Effector memory CD8-positive, alpha-beta T cell (primary cell): Measurements from ENCODE around the gene AKAP17A.

ENCODE experiments used
- ATAC-seq: fragments of 150-1000 bp; cut with Tn5 transposase; replicated peaks from 2 replicates; pipeline ENCODE4 v1.10.0; 2021; ENCODE audit warnings: mild to moderate bottlenecking, moderate library complexity
- DNase-seq, 3 experiments: peaks; one replicate each; pipeline ENCODE4 v3.0.0; 2021
- H3K27ac Mint-ChIP-seq, 2 donors: one replicate each; pipeline ENCODE4 v1.8.0; 2022; ENCODE audit warnings: mild to moderate bottlenecking in 2 of 2, mixed read lengths in 2 of 2, moderate library complexity in 2 of 2
- H3K27me3 Mint-ChIP-seq, 2 donors: one replicate each; pipeline ENCODE4 v1.8.0; 2022; ENCODE audit warnings: mixed read lengths in 2 of 2
- H3K36me3 Mint-ChIP-seq: one replicate; pipeline ENCODE4 v1.8.0; 2022; ENCODE audit warnings: mild to moderate bottlenecking, moderate library complexity, mixed read lengths; ENCODE audit not compliant: insufficient read depth
- H3K4me1 Mint-ChIP-seq, 2 donors: one replicate each; pipeline ENCODE4 v1.8.0; 2022; ENCODE audit warnings: low read depth in 2 of 2, mixed read lengths in 2 of 2
- H3K4me3 Mint-ChIP-seq, 2 donors: one replicate each; pipeline ENCODE4 v1.8.0; 2022; ENCODE audit warnings: mild to moderate bottlenecking in 2 of 2, mixed read lengths in 2 of 2, moderate library complexity in 2 of 2
- H3K9me3 Mint-ChIP-seq, 2 donors: one replicate each; pipeline ENCODE4 v1.8.0; 2022; ENCODE audit warnings: mixed read lengths in 2 of 2

AKAP17A gene

GRCh38 chrX:1646009-1646408, 54.6 kb downstream of the AKAP17A start:
- H3K36me3 Mint-ChIP-seq: no peaks in the 10 kb centered on the region
- H3K27me3 Mint-ChIP-seq: peaks cover 47 to 51% of the 10 kb centered on the region in 2 donors
- H3K9me3 Mint-ChIP-seq: no peaks in the 10 kb centered on the region
- H3K27ac Mint-ChIP-seq: no peak overlapping the region
- H3K4me1 Mint-ChIP-seq: peaks cover 3% of the 10 kb centered on the region in 2 donors
- DNase-seq (no peak), ATAC-seq (no peak)
- no peak overlapping the region for H3K4me3 Mint-ChIP-seq

- DNase-seq: no peak
- no peaks in the 10 kb centered on the region for H3K36me3 Mint-ChIP-seq
- ATAC-seq: no peak
- no peak overlapping the region for H3K27ac Mint-ChIP-seq
- H3K9me3 Mint-ChIP-seq: no peaks in the 10 kb centered on the region
- H3K27me3 Mint-ChIP-seq: peaks cover 28 to 29% of the 10 kb centered on the region in 2 donors
- H3K4me1 Mint-ChIP-seq: peaks cover 7% of the 10 kb centered on the region in 2 donors
- H3K4me3 Mint-ChIP-seq: no peak overlapping the region
Measured at GRCh38 chrX:1649621-1650020, 58.2 kb downstream of the AKAP17A start.
